HCT116 (cell line): Measurements from ENCODE around the gene ERVV-1. TPM values are rescaled to one million over a fixed set of nuclear protein-coding genes. Genes with fewer than 3 reads are reported as not detected.

ENCODE experiments used
- ATAC-seq: fragments of 200-7000 bp; cut with Tn5 transposase; 2 replicates; pipeline ENCODE4 v1.9.1; 2020; ENCODE audit warnings: mild to moderate bottlenecking, moderate library complexity
- BruUV-seq: library from RNA; stranded (reverse); fragments of 400-500 nt; replicated peaks from 2 replicates; lab custom pipeline; 2021; lab: Mats Ljungman, UMichigan
- CTCF ChIA-PET: fragments of 300-600 bp; sonication (Branson Sonifier 250); formaldehyde crosslinking; loops from one replicate; lab custom pipeline; 2021; ENCODE audit warnings: antibody characterized with exemption; lab: Charles Lee
- POLR2A ChIA-PET: fragments of 300-600, 350-600 bp; sonication (Branson Sonifier 250); formaldehyde crosslinking; loops from one replicate; lab custom pipeline; 2021; ENCODE audit warnings: antibody characterized with exemption; lab: Charles Lee
- RAD21 ChIA-PET, 2 experiments: fragments of 300-600 bp; sonication (Branson Sonifier 250); formaldehyde crosslinking; loops; one replicate each; lab custom pipeline; 2023; ENCODE audit warnings: low total read pairs in 2 of 2; ENCODE audit not compliant: uncharacterized antibody in 2 of 2, unreplicated experiment in 2 of 2, low non-redundant PET in 1 of 2; lab: Charles Lee
- DNase-seq: peaks from one replicate; pipeline ENCODE4 v3.0.0-alpha.2; 2010; ENCODE audit warnings: low read depth, low spot score
- H2AFZ ChIP-seq: fragments of 200-600 bp; shearing (Covaris generic), sonication (generic); 2 replicates; pipeline ENCODE4 v1.6.1; 2017; ENCODE audit warnings: low read depth, mixed run types, mixed read lengths, antibody characterized with exemption, low read length; ENCODE audit not compliant: poor library complexity, severe bottlenecking
- H3K27ac ChIP-seq: 2 replicates; pipeline ENCODE4 v1.5.1; 2012; ENCODE audit warnings: low read depth, low read length
- H3K27me3 ChIP-seq: fragments of 200-600 bp; sonication (generic); 2 replicates; pipeline ENCODE4 v1.6.1; 2016; ENCODE audit warnings: mixed run types, low read length, mixed read lengths; ENCODE audit not compliant: insufficient read depth
- H3K36me3 ChIP-seq, 2 experiments: fragments of 200-500 bp in 1 of 2; fragments of 200-600 bp in 1 of 2; sonication (Bioruptor generic) in 1 of 2; sonication (generic) in 1 of 2; 2 replicates each; pipeline versions ENCODE4 v1.5.1 to v1.6.1; 2014 to 2016; ENCODE audit warnings: low read length in 2 of 2, inconsistent platforms in 1 of 2, mixed read lengths in 1 of 2, mixed run types in 1 of 2; ENCODE audit not compliant: insufficient read depth in 2 of 2, control insufficient read depth in 1 of 2
- H3K4me1 ChIP-seq, 2 experiments: fragments of 200-600 bp in 1 of 2; sonication (generic) in 1 of 2; 2 replicates each; pipeline versions ENCODE4 v1.5.1 to v1.6.1; 2012 to 2017; ENCODE audit warnings: low read length in 2 of 2, inconsistent platforms in 1 of 2, mild to moderate bottlenecking in 1 of 2, mixed read lengths in 1 of 2, mixed run types in 1 of 2, moderate library complexity in 1 of 2; ENCODE audit not compliant: insufficient read depth in 2 of 2, control insufficient read depth in 1 of 2
- H3K4me2 ChIP-seq: fragments of 200-600 bp; sonication (generic); 2 replicates; pipeline ENCODE4 v1.6.1; 2017; ENCODE audit warnings: mixed run types, low read length, mixed read lengths
- H3K4me3 ChIP-seq, 2 experiments: fragments of 200-600 bp in 1 of 2; sonication (generic) in 1 of 2; replicated peaks in 1 of 2; 2 replicates each; pipeline ENCODE4 v1.5.1; 2011 to 2016; ENCODE audit warnings: low read length in 2 of 2, control low read depth in 1 of 2, low read depth in 1 of 2, mild to moderate bottlenecking in 1 of 2, mixed read lengths in 1 of 2, mixed run types in 1 of 2
- H3K79me2 ChIP-seq: fragments of 200-600 bp; sonication (generic); 2 replicates; pipeline ENCODE4 v1.6.1; 2017; ENCODE audit warnings: mild to moderate bottlenecking, mixed run types, low read length, moderate library complexity, mixed read lengths; ENCODE audit not compliant: insufficient read depth
- H3K9ac ChIP-seq: fragments of 200-600 bp; sonication (generic); 2 replicates; pipeline ENCODE4 v1.6.1; 2016; ENCODE audit warnings: low read length, mixed read lengths
- H3K9me2 ChIP-seq: fragments of 200-600 bp; sonication (generic), shearing (Covaris generic); 2 replicates; pipeline ENCODE4 v1.6.1; 2017; ENCODE audit warnings: mixed run types, mild to moderate bottlenecking, moderate library complexity; ENCODE audit not compliant: insufficient read depth
- H3K9me3 ChIP-seq, 2 experiments: fragments of 200-500 bp in 1 of 2; fragments of 200-600 bp in 1 of 2; sonication (Bioruptor generic) in 1 of 2; sonication (generic) in 1 of 2; 2 replicates each; pipeline ENCODE4 v1.6.1; 2014 to 2017; ENCODE audit warnings: low read length in 2 of 2, mixed read lengths in 2 of 2, inconsistent platforms in 1 of 2, low read depth in 1 of 2, mild to moderate bottlenecking in 1 of 2, mixed run types in 1 of 2, moderate library complexity in 1 of 2; ENCODE audit not compliant: control insufficient read depth in 1 of 2, insufficient read depth in 1 of 2
- H4K20me1 ChIP-seq: fragments of 200-600 bp; sonication (generic), shearing (Covaris generic); 2 replicates; pipeline ENCODE4 v1.6.1; 2017; ENCODE audit warnings: mixed run types, mild to moderate bottlenecking, moderate library complexity; ENCODE audit not compliant: insufficient read depth
- ELF1 ChIP-seq: IDR thresholded peaks from 2 replicates; pipeline ENCODE4 v1.6.1; 2012; ENCODE audit warnings: low read depth, borderline replicate concordance
- EZH2 ChIP-seq: fragments of 200-600 bp; sonication (generic); IDR thresholded peaks from 2 replicates; pipeline ENCODE4 v1.6.1; 2017; ENCODE audit warnings: antibody characterized with exemption, mixed run types
- EZH2phosphoT487 ChIP-seq: fragments of 200-600 bp; IDR thresholded peaks from 2 replicates; pipeline ENCODE4 v1.6.1; 2018; ENCODE audit warnings: antibody characterized with exemption, borderline replicate concordance
- JUND ChIP-seq: IDR thresholded peaks from 2 replicates; pipeline ENCODE4 v1.6.1; 2012
- POLR2A ChIP-seq: IDR thresholded peaks from 2 replicates; pipeline ENCODE4 v1.7.0; 2011; ENCODE audit warnings: borderline replicate concordance; ENCODE audit not compliant: insufficient read depth, insufficient read length; ENCODE audit errors: extremely low read depth
- POLR2AphosphoS5 ChIP-seq: IDR thresholded peaks from 2 replicates; pipeline ENCODE4 v1.6.1; 2011; ENCODE audit warnings: mild to moderate bottlenecking, low read depth, low read length, moderate library complexity
- RAD21 ChIP-seq: IDR thresholded peaks from 2 replicates; pipeline ENCODE4 v1.6.1; 2012; ENCODE audit warnings: low read depth, mild to moderate bottlenecking
- SIN3A ChIP-seq: IDR thresholded peaks from 2 replicates; pipeline ENCODE4 v1.6.1; 2012; ENCODE audit warnings: low read depth
- YY1 ChIP-seq: IDR thresholded peaks from 2 replicates; pipeline ENCODE4 v1.6.1; 2011; ENCODE audit warnings: low read length, low read depth, moderate library complexity, mild to moderate bottlenecking; ENCODE audit not compliant: insufficient replicate concordance; ENCODE audit errors: extremely low read depth
- ZFX ChIP-seq: fragments of 450-650 bp; IDR thresholded peaks from 2 replicates; pipeline ENCODE4 v1.6.1; 2017
- ZNF274 ChIP-seq: fragments of 200-500 bp; sonication (Bioruptor generic); IDR thresholded peaks from 2 replicates; pipeline ENCODE4 v1.6.1; 2014; ENCODE audit warnings: mild to moderate bottlenecking, low read depth, low read length, inconsistent platforms
- intact Hi-C: fragments of 100-400 bp; cut with micrococcal nuclease; formaldehyde crosslinking; loops from 2 replicates; pipeline ENCODE4 v1.10.0; 2022
- total RNA-seq: library from RNA; stranded (reverse); gene quantifications from one replicate; pipeline ENCODE4 v1.2.1, GENCODE V29; 2021; ENCODE audit not compliant: unreplicated experiment
- TF ChIP-seq, protein P1 (sequence below): IDR thresholded peaks from 2 replicates; pipeline ENCODE4 v1.6.1; 2011; ENCODE audit warnings: mild to moderate bottlenecking, low read length, moderate library complexity; ENCODE audit not compliant: insufficient replicate concordance; ENCODE audit errors: extremely low read depth
- TF ChIP-seq, protein P2 (sequence below): IDR thresholded peaks from 2 replicates; pipeline ENCODE4 v1.6.1; 2012
- TF ChIP-seq, protein P3 (sequence below): IDR thresholded peaks from 2 replicates; pipeline ENCODE4 v1.6.1; 2012
- TF ChIP-seq, protein P4 (sequence below), 3 experiments: fragments of 200-600 bp in 1 of 3; sonication (generic) in 1 of 3; IDR thresholded peaks in 2 of 3; conservative IDR thresholded peaks in 1 of 3; 2 replicates each; pipeline ENCODE4 v1.5.1; 2012 to 2017; ENCODE audit warnings: low read depth in 2 of 3, low read length in 2 of 3, antibody characterized with exemption in 1 of 3, borderline replicate concordance in 1 of 3, control low read depth in 1 of 3, mild to moderate bottlenecking in 1 of 3, mixed read lengths in 1 of 3, mixed run types in 1 of 3, moderate library complexity in 1 of 3; ENCODE audit not compliant: insufficient read depth in 1 of 3

ERVV-1 gene
- total RNA-seq, 1 experiment from 2014 or later: not detected

DNA sequence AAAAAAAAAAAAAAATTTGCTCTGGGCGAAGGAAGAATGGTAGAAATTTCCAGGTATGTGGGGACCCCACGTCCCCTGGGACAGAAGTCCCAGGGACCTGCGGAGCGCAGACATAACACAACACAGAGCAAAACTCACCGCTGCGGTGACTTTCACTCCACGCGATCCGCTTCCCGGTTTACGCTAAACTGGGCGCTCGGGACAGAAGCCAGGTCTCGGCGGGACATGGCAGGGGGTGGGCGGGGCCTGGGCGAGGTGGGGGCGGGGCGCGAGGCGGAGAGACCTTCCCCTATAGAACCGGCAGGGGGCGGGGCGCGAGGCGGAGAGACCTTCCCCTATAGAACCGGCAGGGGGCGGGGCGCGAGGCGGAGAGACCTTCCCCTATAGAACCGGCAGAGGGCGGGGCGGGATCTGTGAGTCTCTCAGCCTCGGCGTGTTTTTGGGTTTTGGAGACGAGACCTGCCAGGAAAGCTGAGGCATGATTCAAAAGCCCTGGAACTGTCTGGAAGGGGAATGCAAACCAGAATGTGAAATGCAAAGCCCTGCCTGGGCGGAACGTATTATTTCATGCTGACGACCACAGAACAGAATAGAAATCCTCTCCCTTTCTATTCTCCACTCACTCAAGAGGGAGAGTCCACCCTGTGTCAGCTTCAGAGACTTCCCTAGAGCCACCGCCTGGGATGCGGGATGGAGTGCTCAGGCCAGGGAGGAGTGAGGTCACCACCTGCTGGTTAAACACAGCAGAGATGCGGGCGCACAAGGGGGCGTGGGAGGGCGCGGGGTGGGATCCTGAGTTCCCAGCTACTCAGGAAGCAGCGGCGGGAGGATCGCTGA, 20.2 kb upstream of the ERVV-1 start:
- CTCF ChIA-PET: no interaction called here
- peak overlapping the region; percentile 45 for H3K4me2 ChIP-seq
- RAD21 ChIA-PET: interaction anchor here in 1 of 2 experiments (0.7 kb wide), 1 partner anchor 746 kb away, joined by 4 read pairs; no protein-coding TSS in a partner anchor
- POLR2A ChIA-PET: no interaction called here
- H2AFZ ChIP-seq: no peak overlapping the region
- H3K27me3 ChIP-seq: no peaks in the 10 kb centered on the region
- H3K4me3 ChIP-seq: peak overlapping the region; percentile 31 to 40
- peak; percentile 68 for ATAC-seq
- peaks cover 0 to 3% of the 10 kb centered on the region in 2 experiments; a peak in 2 of 4 replicates for H3K9me3 ChIP-seq
- TF ChIP-seq EZH2 (no peak), RAD21 (peak; percentile 29; the same call in 1 of the 2 replicates)
- H3K9me2 ChIP-seq: no peaks in the 10 kb centered on the region
- no peak overlapping the region for H3K9ac ChIP-seq
- no TSS peak for BruUV-seq
- no peaks in the 10 kb centered on the region for H3K79me2 ChIP-seq
- no peak overlapping the region for H3K27ac ChIP-seq
- no peaks in the 10 kb centered on the region for H4K20me1 ChIP-seq
- no peaks in the 10 kb centered on the region for H3K36me3 ChIP-seq
- peaks cover 0 to 17% of the 10 kb centered on the region in 2 experiments; a peak in 2 of 4 replicates for H3K4me1 ChIP-seq
- intact Hi-C loops: no loop called here
- DNase-seq: peak; percentile 32

DNA sequence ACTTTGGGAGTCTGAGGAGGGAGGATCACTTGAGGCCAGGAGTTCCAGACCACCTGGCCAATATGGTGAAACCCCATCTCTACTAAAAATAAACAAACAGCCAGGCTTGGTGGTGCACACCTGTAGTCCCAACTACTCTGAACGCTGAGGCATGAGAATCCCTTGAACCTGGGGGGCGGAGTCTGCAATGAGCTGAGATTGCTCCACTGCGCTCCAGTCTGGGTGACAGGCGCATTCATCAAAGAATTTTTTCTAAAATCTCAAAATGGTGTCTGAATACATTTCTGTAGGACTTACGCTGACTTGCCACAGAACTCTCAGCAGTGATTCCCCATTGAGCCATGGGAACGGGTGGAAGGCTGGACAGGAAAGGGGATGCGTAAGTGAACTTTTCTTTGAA, 18.0 kb upstream of the ERVV-1 start:
- Histone ChIP-seq H3K4me3 (no peak overlapping the region), H3K9me3 (peaks cover 0 to 3% of the 10 kb centered on the region in 2 experiments; a peak in 2 of 4 replicates), H3K9me2 (no peaks in the 10 kb centered on the region), H3K36me3 (no peaks in the 10 kb centered on the region), H3K4me2 (no peak overlapping the region), H3K27me3 (no peaks in the 10 kb centered on the region), H3K79me2 (no peaks in the 10 kb centered on the region), H3K9ac (no peak overlapping the region), H3K4me1 (peaks cover 0 to 15% of the 10 kb centered on the region in 2 experiments; a peak in 2 of 4 replicates), H2AFZ (no peak overlapping the region), H3K27ac (no peak overlapping the region), H4K20me1 (no peaks in the 10 kb centered on the region)
- no peak for DNase-seq
- intact Hi-C loops: no loop called here
- BruUV-seq: no TSS peak
- POLR2A ChIA-PET: no interaction called here
- ATAC-seq: no peak
- CTCF ChIA-PET: no interaction called here
- RAD21 ChIA-PET: no interaction called here
- TF ChIP-seq YY1 (no peak), ZFX (no peak), ELF1 (no peak), POLR2A (no peak), POLR2AphosphoS5 (no peak), JUND (no peak), EZH2phosphoT487 (no peak), ZNF274 (no peak), SIN3A (no peak), EZH2 (no peak)
- TF ChIP-seq, protein P1, sequence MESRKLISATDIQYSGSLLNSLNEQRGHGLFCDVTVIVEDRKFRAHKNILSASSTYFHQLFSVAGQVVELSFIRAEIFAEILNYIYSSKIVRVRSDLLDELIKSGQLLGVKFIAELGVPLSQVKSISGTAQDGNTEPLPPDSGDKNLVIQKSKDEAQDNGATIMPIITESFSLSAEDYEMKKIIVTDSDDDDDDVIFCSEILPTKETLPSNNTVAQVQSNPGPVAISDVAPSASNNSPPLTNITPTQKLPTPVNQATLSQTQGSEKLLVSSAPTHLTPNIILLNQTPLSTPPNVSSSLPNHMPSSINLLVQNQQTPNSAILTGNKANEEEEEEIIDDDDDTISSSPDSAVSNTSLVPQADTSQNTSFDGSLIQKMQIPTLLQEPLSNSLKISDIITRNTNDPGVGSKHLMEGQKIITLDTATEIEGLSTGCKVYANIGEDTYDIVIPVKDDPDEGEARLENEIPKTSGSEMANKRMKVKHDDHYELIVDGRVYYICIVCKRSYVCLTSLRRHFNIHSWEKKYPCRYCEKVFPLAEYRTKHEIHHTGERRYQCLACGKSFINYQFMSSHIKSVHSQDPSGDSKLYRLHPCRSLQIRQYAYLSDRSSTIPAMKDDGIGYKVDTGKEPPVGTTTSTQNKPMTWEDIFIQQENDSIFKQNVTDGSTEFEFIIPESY: no peak
- TF ChIP-seq, protein P2, sequence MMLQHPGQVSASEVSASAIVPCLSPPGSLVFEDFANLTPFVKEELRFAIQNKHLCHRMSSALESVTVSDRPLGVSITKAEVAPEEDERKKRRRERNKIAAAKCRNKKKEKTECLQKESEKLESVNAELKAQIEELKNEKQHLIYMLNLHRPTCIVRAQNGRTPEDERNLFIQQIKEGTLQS: no peak
- TF ChIP-seq, protein P3, sequence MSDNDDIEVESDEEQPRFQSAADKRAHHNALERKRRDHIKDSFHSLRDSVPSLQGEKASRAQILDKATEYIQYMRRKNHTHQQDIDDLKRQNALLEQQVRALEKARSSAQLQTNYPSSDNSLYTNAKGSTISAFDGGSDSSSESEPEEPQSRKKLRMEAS: no peak
- TF ChIP-seq, protein P4, sequence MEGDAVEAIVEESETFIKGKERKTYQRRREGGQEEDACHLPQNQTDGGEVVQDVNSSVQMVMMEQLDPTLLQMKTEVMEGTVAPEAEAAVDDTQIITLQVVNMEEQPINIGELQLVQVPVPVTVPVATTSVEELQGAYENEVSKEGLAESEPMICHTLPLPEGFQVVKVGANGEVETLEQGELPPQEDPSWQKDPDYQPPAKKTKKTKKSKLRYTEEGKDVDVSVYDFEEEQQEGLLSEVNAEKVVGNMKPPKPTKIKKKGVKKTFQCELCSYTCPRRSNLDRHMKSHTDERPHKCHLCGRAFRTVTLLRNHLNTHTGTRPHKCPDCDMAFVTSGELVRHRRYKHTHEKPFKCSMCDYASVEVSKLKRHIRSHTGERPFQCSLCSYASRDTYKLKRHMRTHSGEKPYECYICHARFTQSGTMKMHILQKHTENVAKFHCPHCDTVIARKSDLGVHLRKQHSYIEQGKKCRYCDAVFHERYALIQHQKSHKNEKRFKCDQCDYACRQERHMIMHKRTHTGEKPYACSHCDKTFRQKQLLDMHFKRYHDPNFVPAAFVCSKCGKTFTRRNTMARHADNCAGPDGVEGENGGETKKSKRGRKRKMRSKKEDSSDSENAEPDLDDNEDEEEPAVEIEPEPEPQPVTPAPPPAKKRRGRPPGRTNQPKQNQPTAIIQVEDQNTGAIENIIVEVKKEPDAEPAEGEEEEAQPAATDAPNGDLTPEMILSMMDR (IDR thresholded peaks at IDR 0.05 in 2 of 3, conservative IDR thresholded peaks at IDR 0.05 in 1 of 3; ENCODE audit: borderline replicate concordance in 1 of 3, insufficient read depth in 1 of 3, low read depth in 2 of 3, low read length in 2 of 3): no peak
